ENCODE results near the gene RBCK1. TPM values are rescaled to one million over a fixed set of nuclear protein-coding genes. Genes with fewer than 3 reads are reported as not detected.
A peak's percentile ranks its signal among the peaks of the same experiment; 100 is the strongest.

The RBCK1 gene
- polyA plus RNA-seq, 3 donors: 66.8 to 110 (median 70.8) TPM

GRCh38 chr20:373171-373890 lies 34.8 kb upstream of the RBCK1 start:
- peak overlapping the region; percentile 76 to 97 for H3K27ac ChIP-seq (ENCODE audit: low read depth in 1 of 2, low read length in 2 of 2)
- H3K4me3 Mint-ChIP-seq: peak overlapping the region in 1 of 2 donors; percentile 42
- no peak overlapping the region for H3K9ac ChIP-seq (ENCODE audit: insufficient read depth, low read length, poor library complexity, severe bottlenecking)
- no peaks in the 10 kb centered on the region for H3K79me2 ChIP-seq (ENCODE audit: insufficient read depth, low read length)
- WGBS (ENCODE audit: insufficient coverage): 13% methylated on average over 1 of the region's 9 CpGs
- H2AFZ ChIP-seq (ENCODE audit: insufficient read depth, low read depth, low read length, poor library complexity, severe bottlenecking): peak overlapping the region; percentile 38
- no peaks in the 10 kb centered on the region for H3K36me3 ChIP-seq (replicated peaks in 1 of 2; ENCODE audit: control insufficient read depth in 1 of 2, insufficient read depth in 2 of 2, low read length in 2 of 2)
- H4K20me1 ChIP-seq (ENCODE audit: insufficient read depth, low read length): no peaks in the 10 kb centered on the region
- peaks cover 0 to 7% (median 0%) of the 10 kb centered on the region in 3 donors for H3K27me3 Mint-ChIP-seq (ENCODE audit: low read depth in 3 of 3)
- DNase-seq: peak; percentile 93 to 98 (median 94)
- no peaks in the 10 kb centered on the region for H3K9me3 ChIP-seq (replicated peaks in 1 of 2; ENCODE audit: control insufficient read depth in 1 of 2, insufficient read depth in 1 of 2, low read length in 2 of 2)
- TF ChIP-seq CTCF (IDR thresholded peaks at IDR 0.05): no peak
- peaks cover 31 to 40% of the 10 kb centered on the region in 2 donors for H3K4me1 ChIP-seq (ENCODE audit: control insufficient read depth in 1 of 2, insufficient read depth in 2 of 2, low read length in 2 of 2)
- H3K4me1 Mint-ChIP-seq: peaks cover 38% of the 10 kb centered on the region
- peak overlapping the region; percentile 90 to 97 (median 94) for H3K27ac Mint-ChIP-seq
- peak overlapping the region in 1 of 3 experiments; percentile 3 for H3K4me3 ChIP-seq (replicated peaks in 1 of 3; ENCODE audit: low read depth in 2 of 3, low read length in 3 of 3)
- H3K27me3 ChIP-seq (ENCODE audit: control insufficient read depth in 2 of 2, insufficient read depth in 2 of 2, low read length in 2 of 2): no peaks in the 10 kb centered on the region
- peak overlapping the region; percentile 29 for H3K4me2 ChIP-seq (replicated peaks; ENCODE audit: extremely low read depth, low read length, poor library complexity, severe bottlenecking)
- peaks cover 0 to 2% (median 0%) of the 10 kb centered on the region in 7 donors for H3K9me3 Mint-ChIP-seq
- intact Hi-C loops (cut with micrococcal nuclease): loop anchor here in 1 of 2 donors (5.0 kb wide), 1 partner anchor 34 kb away; the partner anchor contains the start of gene RBCK1
- no peaks in the 10 kb centered on the region for H3K36me3 Mint-ChIP-seq

- Mint-ChIP-seq H3K36me3 (no peaks in the 10 kb centered on the region), H3K27ac (peak overlapping the region in 4 of 7 donors; percentile 22 to 77 (median 36)), H3K27me3 (ENCODE audit: low read depth in 3 of 3) (peaks cover 0 to 4% (median 0%) of the 10 kb centered on the region in 3 donors), H3K4me1 (peaks cover 37% of the 10 kb centered on the region), H3K9me3 (peaks cover 0 to 2% (median 0%) of the 10 kb centered on the region in 7 donors), H3K4me3 (no peak overlapping the region)
- Histone ChIP-seq H3K27me3 (ENCODE audit: control insufficient read depth in 2 of 2, insufficient read depth in 2 of 2, low read length in 2 of 2) (no peaks in the 10 kb centered on the region), H3K9me3 (replicated peaks in 1 of 2; ENCODE audit: control insufficient read depth in 1 of 2, insufficient read depth in 1 of 2, low read length in 2 of 2) (no peaks in the 10 kb centered on the region), H3K4me3 (replicated peaks in 1 of 3; ENCODE audit: low read depth in 2 of 3, low read length in 3 of 3) (no peak overlapping the region), H3K9ac (ENCODE audit: insufficient read depth, low read length, poor library complexity, severe bottlenecking) (no peak overlapping the region), H3K36me3 (replicated peaks in 1 of 2; ENCODE audit: control insufficient read depth in 1 of 2, insufficient read depth in 2 of 2, low read length in 2 of 2) (no peaks in the 10 kb centered on the region), H4K20me1 (ENCODE audit: insufficient read depth, low read length) (no peaks in the 10 kb centered on the region), H3K4me2 (replicated peaks; ENCODE audit: extremely low read depth, low read length, poor library complexity, severe bottlenecking) (no peak overlapping the region), H3K79me2 (ENCODE audit: insufficient read depth, low read length) (no peaks in the 10 kb centered on the region), H3K27ac (ENCODE audit: low read depth in 1 of 2, low read length in 2 of 2) (no peak overlapping the region), H3K4me1 (ENCODE audit: control insufficient read depth in 1 of 2, insufficient read depth in 2 of 2, low read length in 2 of 2) (peaks cover 32 to 41% of the 10 kb centered on the region in 2 donors), H2AFZ (ENCODE audit: insufficient read depth, low read depth, low read length, poor library complexity, severe bottlenecking) (no peak overlapping the region)
- 94% methylated on average over 7 of the region's 10 CpGs for WGBS (ENCODE audit: insufficient coverage)
- DNase-seq: no peak
- no peak for TF ChIP-seq CTCF (IDR thresholded peaks at IDR 0.05)
- intact Hi-C loops (cut with micrococcal nuclease): no loop called here
These were observed 32.7 kb upstream of the RBCK1 start for GRCh38 chr20:375265-375889.

Data from CD14-positive monocyte (primary cell).